HepG2 (cell line): ENCODE results near the gene SLC29A1. TPM values are rescaled to one million over a fixed set of nuclear protein-coding genes. Genes with fewer than 3 reads are reported as not detected.

ENCODE experiments used
- ETV5 ChIP-seq: IDR thresholded peaks from 2 replicates; pipeline ENCODE4 v1.6.1; 2018; ENCODE audit warnings: missing biosample characterization, missing genetic modification reagents, inconsistent platforms, borderline replicate concordance
- IRF9 ChIP-seq: sonication (generic); formaldehyde crosslinking; IDR thresholded peaks from 2 replicates; pipeline ENCODE4 v1.8.0; 2022; ENCODE audit warnings: missing genetic modification reagents, mild to moderate bottlenecking, borderline replicate concordance
- KAT8 ChIP-seq: IDR thresholded peaks from 2 replicates; pipeline ENCODE4 v1.6.1; 2016; ENCODE audit warnings: missing genetic modification reagents, missing compliant biosample characterization
- KDM2A ChIP-seq: sonication (generic); formaldehyde crosslinking; IDR thresholded peaks from 2 replicates; pipeline ENCODE4 v1.4.0; 2020; ENCODE audit warnings: low read depth, missing genetic modification reagents, borderline replicate concordance
- KDM5B ChIP-seq: sonication (generic); formaldehyde crosslinking; IDR thresholded peaks from 2 replicates; pipeline ENCODE4 v1.4.0; 2020; ENCODE audit warnings: missing genetic modification reagents, mild to moderate bottlenecking, borderline replicate concordance
- MXI1 ChIP-seq: IDR thresholded peaks from 3 replicates; pipeline ENCODE4 v1.6.1; 2012; ENCODE audit warnings: low read depth, low read length, inconsistent platforms, borderline replicate concordance
- REXO4 ChIP-seq: sonication (generic); formaldehyde crosslinking; IDR thresholded peaks from 2 replicates; pipeline ENCODE4 v1.8.0; 2022; ENCODE audit warnings: missing genetic modification reagents, mild to moderate bottlenecking, borderline replicate concordance
- RNF2 ChIP-seq: fragments of 450-650 bp; conservative IDR thresholded peaks from 2 replicates; pipeline ENCODE4 v1.6.1; 2016; ENCODE audit warnings: low read depth
- TEAD3 ChIP-seq: optimal IDR thresholded peaks from 2 replicates; pipeline ENCODE3; 2016; ENCODE audit warnings: borderline replicate concordance
- USF2 ChIP-seq, 2 experiments: sonication (generic) in 1 of 2; formaldehyde crosslinking in 1 of 2; IDR thresholded peaks; 2 replicates each; pipeline versions ENCODE4 v1.5.1 to v1.6.1; 2011 to 2020; ENCODE audit warnings: borderline replicate concordance in 1 of 2, low read depth in 1 of 2, low read length in 1 of 2, mild to moderate bottlenecking in 1 of 2, missing genetic modification reagents in 1 of 2, moderate library complexity in 1 of 2
- ZBTB7B ChIP-seq: sonication (generic); formaldehyde crosslinking; IDR thresholded peaks from 2 replicates; pipeline ENCODE4 v1.4.0; 2020; ENCODE audit warnings: missing genetic modification reagents
- ZNF280D ChIP-seq: sonication (generic); formaldehyde crosslinking; IDR thresholded peaks from 2 replicates; pipeline ENCODE4 v1.5.1; 2020; ENCODE audit warnings: mild to moderate bottlenecking, missing genetic modification reagents
- ZNF431 ChIP-seq: sonication (generic); formaldehyde crosslinking; IDR thresholded peaks from 2 replicates; pipeline ENCODE4 v1.9.0; 2022; ENCODE audit warnings: missing genetic modification reagents, low read depth, mild to moderate bottlenecking, borderline replicate concordance
- ZNF574 ChIP-seq: sonication (generic); formaldehyde crosslinking; IDR thresholded peaks from 2 replicates; pipeline ENCODE4 v1.4.0; 2020; ENCODE audit warnings: missing genetic modification reagents
- ZNF615 ChIP-seq: sonication (generic); formaldehyde crosslinking; IDR thresholded peaks from 2 replicates; pipeline ENCODE4 v1.5.0; 2020; ENCODE audit warnings: mild to moderate bottlenecking, missing genetic modification reagents, borderline replicate concordance
- ZNF800 ChIP-seq: sonication (generic); formaldehyde crosslinking; IDR thresholded peaks from 2 replicates; pipeline ENCODE4 v1.4.0; 2020; ENCODE audit warnings: missing genetic modification reagents
- polyA plus RNA-seq, 8 experiments: library from polyadenylated mRNA; depleted of rRNA in 3 of 8; stranded (reverse) in 7 of 8; unstranded in 1 of 8; fragments of >200 nt; fragmentation: Illumina TruSeq in 4 of 8; extraction: Trizol in 4 of 8; gene quantifications; 2 replicates each; pipeline versions ENCODE4 v1.2.1 to v1.2.3, GENCODE V29; 2011 to 2016; ENCODE audit warnings: low read depth in 4 of 8, missing spikeins in 1 of 8, mixed read lengths in 1 of 8; ENCODE audit not compliant: insufficient read depth in 1 of 8
- total RNA-seq, 5 experiments: library from RNA; depleted of rRNA; stranded (reverse); fragments of >200 nt; fragmentation: Illumina TruSeq; extraction: Trizol; gene quantifications; 2 replicates each; pipeline ENCODE4 v1.2.3, GENCODE V29; 2016; ENCODE audit warnings: low read depth in 1 of 5

The SLC29A1 gene
- total and polyA plus RNA-seq, 2 of the 13 experiments (the other 11 are each of a cell fraction or from before 2014, with no cell fraction given) = 43.2 to 106 TPM

- TF ChIP-seq IRF9 (CRISPR knock-in tag) (peak; percentile 87; the same call in 1 of the 2 replicates), USF2 (IDR thresholded peaks at IDR 0.05; ENCODE audit: low read depth, low read length) (peak; percentile 27; the same call in 1 of the 2 replicates), USF2 (CRISPR knock-in tag; IDR thresholded peaks at IDR 0.05; ENCODE audit: borderline replicate concordance) (no peak; the same call in 1 of the 2 replicates), ZNF431 (peak; percentile 73), KDM2A (CRISPR knock-in tag) (peak; percentile 79; the same call in 1 of the 2 replicates), ZNF574 (CRISPR knock-in tag) (peak; percentile 81; the same call in 1 of the 2 replicates), KAT8 (CRISPR knock-in tag) (no peak), ZNF800 (peak; percentile 70; the same call in 1 of the 2 replicates), TEAD3 (CRISPR knock-in tag) (peak; percentile 13), RNF2 (0 out of 2 replicates have a peak, but pooled peaks have one; percentile 55), ETV5 (peak; percentile 24; the same call in 1 of the 2 replicates), ZNF615 (CRISPR knock-in tag) (no peak), KDM5B (peak; percentile 87; the same call in 1 of the 2 replicates), ZBTB7B (peak; percentile 58), MXI1 (peak; percentile 11; the same call in 1 of the 3 replicates), ZNF280D (CRISPR knock-in tag) (no peak), REXO4 (CRISPR knock-in tag) (no peak)
Observed at GRCh38 chr6:44223319-44224028, at the start of gene SLC29A1 (continued).
